Measurements from ENCODE around the gene CDH12.
"Not testable (repeated sequence)": the region's sequence is repeated elsewhere in the genome, so short reads cannot be mapped to it uniquely, and the experiment has no call there.

CDH12 gene

DNA sequence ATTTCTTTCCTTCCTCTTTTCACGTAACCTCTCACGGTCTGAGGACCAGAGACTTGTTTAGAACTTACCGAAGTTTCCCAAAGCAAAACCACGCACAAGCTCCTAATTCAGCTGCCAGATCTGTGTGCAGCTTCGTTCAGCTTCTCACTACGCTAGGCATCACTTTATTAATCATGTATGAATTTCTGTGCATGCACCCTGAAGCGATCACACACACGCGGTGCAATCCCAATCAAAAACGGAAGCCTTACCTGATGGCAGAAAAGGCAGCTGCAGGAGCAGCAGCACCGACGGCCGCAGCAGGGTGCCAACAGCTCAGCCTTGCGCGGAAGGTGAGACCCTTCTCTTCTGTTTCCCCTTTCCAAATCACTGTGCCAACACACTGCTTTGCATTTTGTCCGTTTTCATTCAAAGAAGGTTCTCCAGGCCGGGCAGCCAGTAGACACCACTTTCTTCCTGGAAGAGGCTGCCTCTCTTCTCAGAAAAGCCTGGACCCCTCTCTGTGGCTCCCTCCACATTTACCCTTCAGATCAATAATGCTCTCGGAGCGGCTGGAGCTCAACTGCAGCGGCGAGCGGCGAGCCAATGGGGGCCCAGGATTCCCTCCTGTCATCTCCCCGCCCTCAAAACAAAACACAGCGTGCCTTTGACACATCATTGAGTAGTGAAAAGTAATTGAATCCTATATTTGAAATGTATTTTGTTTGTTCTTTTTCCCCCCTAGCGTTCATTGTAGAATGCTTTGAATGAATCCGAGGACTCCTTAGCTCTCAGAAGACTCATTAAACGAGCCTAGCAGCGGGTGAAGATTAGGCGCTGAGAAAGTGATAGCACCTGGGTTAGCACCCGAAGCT lies at the start of gene CDH12:
Gene CDH12 (minus strand): TSS at position 538 of the 854 bp plus-strand sequence.
- in situ Hi-C loops (cut with HindIII; ENCODE audit: low sequenced_read_pairs), result no loop called here

DNA sequence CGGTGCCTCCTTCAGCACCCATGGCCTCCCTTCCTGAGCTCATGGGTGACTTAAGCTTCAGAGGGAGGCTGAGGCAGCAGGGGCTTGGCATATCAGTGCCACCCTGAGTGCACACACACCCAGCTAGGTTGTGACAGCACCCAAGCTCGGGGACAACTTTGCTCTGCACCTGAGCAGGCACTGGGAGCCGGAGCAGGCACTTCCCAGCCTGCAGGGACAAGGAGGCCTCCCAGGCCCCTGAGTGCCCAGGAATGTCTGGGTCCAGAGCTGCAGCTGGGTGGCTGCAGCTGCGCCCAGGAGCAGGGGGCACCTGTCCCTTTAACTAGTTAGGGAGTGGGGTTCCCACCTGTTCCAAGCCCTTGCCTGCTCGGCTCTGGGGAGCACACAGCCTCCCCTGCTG lies 48.7 kb upstream of the CDH12 start:
- in situ Hi-C loops (cut with HindIII; ENCODE audit: low sequenced_read_pairs), result no loop called here

DNA sequence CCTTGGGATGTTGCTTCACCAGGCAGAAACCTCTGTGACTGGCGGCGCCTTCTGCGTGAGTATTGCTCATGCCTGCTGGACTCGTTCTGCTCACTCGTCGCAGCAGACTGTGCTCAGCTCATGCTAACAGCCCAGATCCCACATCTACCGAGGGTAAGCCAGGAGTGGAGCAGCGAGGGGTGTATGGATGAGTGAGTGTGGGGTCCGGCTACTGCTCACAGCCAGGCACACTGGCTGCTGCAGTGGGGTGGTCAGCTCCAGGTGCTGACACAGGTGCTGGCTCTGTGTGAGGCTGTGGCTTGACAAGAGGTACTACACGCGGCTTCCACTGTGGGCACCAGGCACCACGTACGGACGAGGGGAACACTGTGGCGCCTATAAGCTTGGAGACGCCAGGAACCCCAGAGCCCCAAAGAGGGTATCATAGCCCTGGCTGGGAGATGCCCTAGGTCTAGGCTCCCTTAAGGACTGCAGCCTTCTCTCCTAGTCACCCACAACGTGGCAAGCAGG lies 47.7 kb upstream of the CDH12 start:
- in situ Hi-C loops (cut with HindIII; ENCODE audit: low sequenced_read_pairs), result no loop called here

DNA sequence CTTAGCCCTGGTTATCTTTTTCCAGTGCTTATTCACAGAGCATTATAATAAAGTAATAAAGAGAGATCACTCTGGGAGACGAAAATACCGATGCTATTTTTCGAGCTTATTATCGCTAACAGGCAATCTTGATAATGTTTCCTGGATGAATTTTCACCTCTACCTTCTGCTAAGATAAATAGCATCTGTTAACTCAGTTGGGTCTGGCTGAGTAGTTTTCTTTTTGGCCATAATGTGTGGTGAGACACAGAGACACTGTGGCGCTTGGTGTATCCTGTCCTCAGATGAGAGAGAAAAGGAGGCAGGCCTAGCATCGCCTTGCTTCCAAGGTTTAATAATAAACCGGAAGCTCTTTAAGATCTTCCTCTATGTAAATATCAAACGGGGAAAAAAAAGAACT lies 46.2 kb upstream of the CDH12 start:
- in situ Hi-C loops (cut with HindIII; ENCODE audit: low sequenced_read_pairs), result no loop called here

DNA sequence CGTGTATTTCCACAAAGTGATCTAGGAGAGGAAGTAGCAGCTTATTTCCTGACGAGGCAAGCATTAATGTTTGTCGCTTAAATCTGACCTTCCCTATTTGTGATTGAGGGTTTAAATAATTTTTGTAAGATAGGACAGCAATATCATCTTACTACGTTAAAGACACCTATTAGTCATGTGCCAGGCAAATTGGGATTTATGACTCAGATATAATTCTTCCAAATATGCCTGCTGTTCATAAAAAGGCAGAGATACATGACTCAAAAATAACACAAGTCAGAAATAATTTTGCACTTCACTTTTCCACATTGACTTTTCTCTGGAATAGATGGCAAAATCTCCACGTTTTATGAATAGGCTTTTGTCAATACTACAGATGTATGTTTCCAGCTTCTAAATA lies 43.0 kb upstream of the CDH12 start:
- in situ Hi-C loops (cut with HindIII; ENCODE audit: low sequenced_read_pairs), result no loop called here

DNA sequence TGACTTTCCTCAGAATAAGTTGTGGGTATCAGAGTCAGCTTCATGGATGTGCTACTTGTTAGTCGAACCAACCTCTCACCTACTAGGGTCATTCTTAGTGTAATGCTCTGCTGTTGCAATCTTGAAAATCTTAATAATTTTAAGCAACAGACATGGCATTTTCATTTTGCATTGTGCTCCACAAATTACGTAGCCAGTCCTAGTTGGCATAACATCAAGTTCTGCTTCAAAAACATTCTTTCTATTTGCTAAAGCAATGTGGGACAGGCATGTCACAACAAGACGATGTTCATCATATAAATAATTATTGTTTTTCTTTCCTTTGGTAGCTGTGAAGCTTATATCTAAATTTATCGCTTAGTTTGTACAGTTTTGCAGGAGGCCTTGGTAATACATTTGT lies 39.3 kb upstream of the CDH12 start:
- in situ Hi-C loops (cut with HindIII; ENCODE audit: low sequenced_read_pairs), result no loop called here

DNA sequence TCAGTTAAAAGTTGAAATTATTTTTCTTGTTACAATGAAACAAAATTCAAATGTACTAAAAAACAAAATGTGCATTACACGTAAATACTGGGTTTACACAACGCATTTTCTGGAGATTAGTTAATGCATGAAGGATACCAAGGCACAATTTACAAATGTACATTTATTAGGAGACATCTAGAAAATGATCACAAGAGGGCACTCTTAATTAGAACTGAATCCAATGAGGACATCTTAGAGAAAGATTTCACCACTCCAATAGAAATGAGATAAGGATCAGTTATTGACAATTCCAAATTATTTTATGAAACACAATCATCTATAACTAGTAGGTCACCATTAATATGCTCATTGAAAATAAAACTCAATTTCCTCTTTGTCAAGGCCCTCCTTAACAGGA lies 36.6 kb upstream of the CDH12 start:
- in situ Hi-C loops (cut with HindIII; ENCODE audit: low sequenced_read_pairs), result no loop called here

DNA sequence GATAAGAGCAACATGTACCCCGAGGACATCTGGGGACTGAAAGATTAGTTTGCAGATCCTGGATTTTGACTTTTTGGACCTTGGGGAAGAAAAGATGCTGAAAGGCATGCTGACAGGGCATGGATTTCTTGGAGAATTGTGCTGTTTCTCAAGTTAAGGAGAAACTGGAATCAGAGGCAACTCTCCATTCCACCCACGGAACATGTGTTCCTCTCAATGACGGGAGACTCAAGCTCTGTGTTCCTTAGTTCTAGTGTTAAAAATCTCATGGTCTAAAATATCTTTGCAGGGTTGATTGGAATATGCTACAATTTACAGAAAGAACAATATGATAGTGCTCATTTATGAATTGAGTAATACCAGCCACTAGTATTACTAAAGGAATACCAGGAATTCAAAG lies 34.4 kb upstream of the CDH12 start:
- in situ Hi-C loops (cut with HindIII; ENCODE audit: low sequenced_read_pairs), result no loop called here

DNA sequence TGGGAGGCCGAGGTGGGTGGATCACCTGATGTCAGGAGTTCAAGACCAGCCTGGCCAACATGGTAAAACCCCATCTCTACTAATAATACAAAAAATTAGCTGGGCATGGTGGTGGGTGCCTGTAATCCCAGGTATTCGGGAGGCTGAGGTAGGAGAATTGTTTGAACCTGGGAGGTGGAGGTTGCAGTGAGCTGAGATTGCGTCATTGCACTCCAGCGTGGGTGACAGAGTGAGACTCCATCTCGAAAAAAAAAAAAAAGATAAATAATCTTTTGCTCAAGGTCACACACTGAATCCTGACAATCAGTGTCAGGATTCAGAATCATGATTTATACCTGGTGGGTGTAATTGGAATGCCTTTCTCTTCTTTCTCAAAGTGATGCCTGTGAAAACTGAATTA lies 5.8 kb upstream of the CDH12 start:
- in situ Hi-C loops (cut with HindIII; ENCODE audit: low sequenced_read_pairs), result not testable (repeated sequence)

DNA sequence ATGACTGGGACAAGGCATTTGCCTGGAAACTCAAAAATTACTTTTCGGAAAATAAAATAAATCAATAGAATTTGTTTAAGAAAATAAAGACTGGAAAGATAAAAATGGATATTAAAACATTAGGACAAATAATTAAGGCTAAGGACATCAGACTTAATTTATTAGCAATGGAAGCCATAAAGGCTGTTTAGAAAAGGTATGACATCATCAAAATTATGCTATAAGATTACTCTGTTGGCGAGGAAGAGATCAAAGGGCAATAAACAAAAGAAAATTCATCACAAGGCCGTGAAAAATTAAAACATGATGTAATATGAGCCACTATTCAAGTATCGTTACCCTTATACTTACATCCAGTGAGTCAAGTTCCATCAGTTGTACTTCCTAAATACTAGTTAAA lies 2.7 kb upstream of the CDH12 start:
- in situ Hi-C loops (cut with HindIII; ENCODE audit: low sequenced_read_pairs), result no loop called here

DNA sequence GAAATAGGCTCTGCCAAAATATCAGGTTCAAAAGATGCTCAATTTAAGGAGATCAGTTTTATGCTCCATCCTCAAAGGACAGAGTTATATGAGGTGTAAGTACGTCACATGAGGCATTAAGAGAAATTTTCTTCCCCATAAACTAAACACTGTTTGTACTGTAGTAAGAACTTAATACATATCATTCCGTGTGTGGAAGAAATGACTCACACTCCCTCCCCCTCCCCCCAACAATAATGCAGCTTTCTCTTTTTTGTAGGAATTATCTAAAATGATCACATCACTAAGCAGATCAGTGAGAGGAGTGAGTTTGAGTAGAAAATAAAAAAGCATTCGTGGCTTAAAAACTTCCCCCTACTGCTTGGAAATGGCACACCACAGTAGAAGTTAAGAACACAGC lies 2.2 kb downstream of the CDH12 start:
- in situ Hi-C loops (cut with HindIII; ENCODE audit: low sequenced_read_pairs), result no loop called here

DNA sequence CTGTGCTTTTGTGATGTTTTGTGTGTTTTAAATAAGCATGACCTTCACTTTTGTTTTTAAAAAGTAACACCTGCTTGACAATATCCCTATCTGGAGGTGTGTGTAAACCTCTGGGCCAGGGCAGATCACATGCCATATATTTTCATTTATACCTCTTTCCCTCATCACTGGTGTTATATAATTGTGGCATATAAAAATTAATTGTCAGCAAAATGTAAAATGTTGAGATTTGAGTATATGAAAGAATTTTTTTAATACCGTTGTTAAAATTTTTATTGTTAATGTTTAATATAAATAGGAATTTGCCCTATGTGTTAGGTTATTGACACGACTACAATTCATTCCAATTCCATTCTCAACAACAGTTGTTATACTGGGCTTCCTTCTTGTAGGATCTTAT lies 6.5 kb downstream of the CDH12 start:
- in situ Hi-C loops (cut with HindIII; ENCODE audit: low sequenced_read_pairs), result no loop called here

DNA sequence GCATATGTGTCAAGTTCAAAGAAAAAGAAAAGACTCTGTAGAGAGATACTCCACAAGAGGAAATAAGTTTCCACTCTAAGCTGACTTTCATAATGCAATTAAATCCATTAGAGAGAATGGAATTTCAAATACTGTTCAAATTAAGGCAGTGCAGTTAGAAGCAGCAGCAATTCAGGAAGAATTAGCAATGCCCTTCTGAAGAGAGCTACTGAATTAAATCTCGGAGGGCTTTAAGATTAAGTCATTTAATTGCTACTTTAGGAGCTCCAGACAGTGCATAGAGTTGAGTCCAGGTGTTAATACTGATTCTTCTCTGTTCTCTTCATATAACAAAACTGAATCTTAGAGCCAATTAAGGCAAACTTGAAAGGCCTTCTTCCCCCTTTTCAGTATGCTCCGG lies 8.5 kb downstream of the CDH12 start:
- in situ Hi-C loops (cut with HindIII; ENCODE audit: low sequenced_read_pairs), result no loop called here

DNA sequence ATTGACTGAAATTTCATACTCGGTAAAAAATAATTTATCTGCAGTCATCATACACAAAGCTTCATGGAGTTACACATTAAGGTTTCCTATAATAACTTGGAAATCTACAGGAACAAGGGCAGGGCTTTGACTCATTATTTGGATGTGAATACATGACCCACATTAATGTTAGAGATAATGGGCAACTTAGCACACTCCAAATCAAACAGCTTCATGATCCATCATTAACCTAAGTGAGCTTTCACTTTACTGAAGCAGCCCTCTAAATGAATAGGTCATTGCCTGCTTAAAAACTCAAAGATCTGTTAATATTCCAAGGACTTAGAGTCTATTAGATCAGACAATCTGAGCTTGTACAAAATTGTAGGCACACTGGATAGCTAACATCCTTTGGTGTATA lies 9.0 kb downstream of the CDH12 start:
- in situ Hi-C loops (cut with HindIII; ENCODE audit: low sequenced_read_pairs), result no loop called here

DNA sequence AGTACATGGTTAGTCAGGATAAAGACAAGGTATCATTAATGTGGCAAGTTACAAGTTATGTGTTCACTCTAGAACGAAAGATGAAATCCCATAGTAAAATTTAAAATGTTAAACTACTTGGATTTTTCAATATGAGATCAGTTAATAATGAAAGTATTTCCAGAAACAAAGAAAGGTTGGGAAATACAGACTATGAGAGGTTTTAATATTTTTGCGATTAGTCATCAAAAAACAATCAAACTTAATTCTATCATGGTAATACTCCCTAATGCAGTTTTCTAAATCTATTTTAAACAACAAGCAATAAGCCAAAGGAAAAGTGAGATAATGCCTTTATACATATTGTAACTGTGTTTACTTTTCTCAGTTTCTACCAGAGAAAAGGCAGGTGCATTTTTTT lies 10.6 kb downstream of the CDH12 start:
- in situ Hi-C loops (cut with HindIII; ENCODE audit: low sequenced_read_pairs), result no loop called here

DNA sequence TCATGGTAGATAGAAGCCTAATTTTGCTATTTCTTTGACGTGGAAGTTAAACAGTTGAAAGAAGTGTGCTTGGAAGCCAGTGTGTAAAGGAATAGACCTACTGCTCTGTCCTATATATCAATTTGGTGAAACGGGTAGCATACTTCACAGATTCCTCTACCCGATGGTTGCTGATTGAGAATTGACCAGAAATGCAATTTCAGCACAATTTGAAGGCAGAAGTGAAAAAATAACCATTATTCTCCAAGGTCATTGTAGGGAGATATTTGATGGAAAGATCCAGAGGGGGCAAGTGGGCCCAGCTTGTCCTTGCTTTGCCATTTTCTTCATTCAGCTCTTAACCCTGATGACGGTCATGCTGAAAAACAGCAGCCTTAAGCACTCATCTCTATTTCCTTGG lies 15.3 kb downstream of the CDH12 start:
- in situ Hi-C loops (cut with HindIII; ENCODE audit: low sequenced_read_pairs), result no loop called here

DNA sequence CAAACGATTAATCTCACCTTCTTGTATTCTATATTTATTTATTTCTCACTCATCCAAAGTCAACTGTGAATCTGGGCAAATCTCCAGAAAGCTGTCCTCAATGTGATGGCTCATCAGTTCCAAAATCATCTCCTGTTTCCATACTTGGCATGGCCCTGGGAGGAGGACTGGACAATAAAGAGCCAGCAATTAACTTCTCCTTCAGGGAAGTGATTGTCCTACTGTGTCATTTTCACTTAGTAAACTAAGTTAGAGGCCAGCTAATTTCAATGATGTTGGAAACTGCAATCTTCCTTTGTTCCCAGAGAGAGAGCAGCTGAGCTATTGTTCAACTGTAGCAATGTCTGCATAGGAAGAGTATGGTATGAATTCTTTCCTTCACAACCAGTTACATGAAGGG lies 17.5 kb downstream of the CDH12 start:
- in situ Hi-C loops (cut with HindIII; ENCODE audit: low sequenced_read_pairs), result no loop called here

DNA sequence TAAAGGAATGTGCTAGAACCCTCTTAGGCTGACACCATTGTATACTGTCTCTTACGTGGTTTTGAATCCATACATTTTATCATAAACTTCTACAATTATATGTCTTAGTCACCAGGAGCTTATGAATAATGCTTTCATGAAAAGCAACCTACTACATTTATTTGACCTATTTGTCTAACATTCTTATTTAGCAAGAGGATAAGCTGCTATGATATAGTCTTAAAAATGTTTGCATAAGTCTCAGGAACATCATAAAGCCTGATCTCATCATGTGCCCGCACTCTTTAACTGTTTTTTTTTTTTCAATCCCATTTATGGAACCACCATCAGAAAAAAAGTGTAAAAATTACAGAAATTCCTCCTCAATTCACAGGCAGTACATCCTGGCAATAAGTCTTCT lies 59.7 kb downstream of the CDH12 start:
- in situ Hi-C loops (cut with HindIII; ENCODE audit: low sequenced_read_pairs), result no loop called here

DNA sequence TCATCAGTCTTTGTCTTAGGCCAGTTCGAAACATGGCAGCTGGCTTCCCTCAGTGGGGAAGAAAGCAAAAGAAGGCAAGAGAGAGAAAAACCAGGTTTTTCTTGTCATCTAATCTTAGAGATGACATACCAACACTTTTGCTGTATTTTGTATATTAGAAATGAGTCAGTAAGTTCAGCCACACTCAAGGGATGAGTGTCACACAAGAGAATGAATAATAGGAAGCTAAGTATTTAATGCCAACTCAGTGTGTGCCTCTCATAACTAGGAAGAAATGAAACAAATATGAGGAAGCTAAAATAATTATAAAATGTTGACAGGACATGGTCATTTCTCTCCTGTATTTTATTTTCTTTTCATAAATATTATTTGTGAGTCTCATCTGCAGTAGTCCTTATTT lies 65.3 kb downstream of the CDH12 start:
- in situ Hi-C loops (cut with HindIII; ENCODE audit: low sequenced_read_pairs), result no loop called here

DNA sequence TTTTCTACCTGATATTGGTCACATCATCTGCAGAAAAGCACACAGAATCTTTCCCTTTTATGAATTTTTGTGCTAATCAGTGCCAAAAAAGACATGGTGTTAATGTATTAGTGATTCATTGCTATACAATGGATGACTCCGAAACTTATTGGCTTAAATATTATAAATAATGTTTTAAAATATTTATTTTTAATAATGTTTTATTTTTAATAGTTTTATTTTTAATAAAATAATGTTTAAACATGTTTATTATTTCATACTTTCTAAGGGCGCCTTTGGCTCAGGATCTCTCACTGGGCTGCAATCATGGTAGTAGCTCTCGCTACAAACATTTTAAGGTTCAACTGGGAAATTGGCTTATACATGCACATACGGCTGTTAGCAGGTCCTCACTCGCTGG lies 65.7 kb downstream of the CDH12 start:
- in situ Hi-C loops (cut with HindIII; ENCODE audit: low sequenced_read_pairs), result no loop called here

DNA sequence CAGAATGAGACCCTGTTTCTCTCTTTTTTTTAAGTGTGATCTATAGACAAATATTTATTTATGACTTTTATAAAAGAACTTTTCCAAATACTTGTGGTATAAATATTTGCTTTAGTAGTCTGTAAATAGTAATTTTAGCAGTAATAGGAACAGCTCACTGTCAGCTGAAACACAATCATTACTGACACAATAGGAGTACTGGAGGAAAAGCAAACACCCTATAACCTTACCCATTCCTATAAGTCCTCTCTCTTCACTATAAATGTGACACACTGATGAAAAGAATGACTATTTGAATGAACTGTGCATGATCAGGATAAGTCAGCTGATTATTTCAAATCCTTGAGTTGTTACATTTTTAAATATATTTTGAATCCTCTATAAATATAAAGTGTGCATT lies 72.4 kb downstream of the CDH12 start:
- in situ Hi-C loops (cut with HindIII; ENCODE audit: low sequenced_read_pairs), result no loop called here

DNA sequence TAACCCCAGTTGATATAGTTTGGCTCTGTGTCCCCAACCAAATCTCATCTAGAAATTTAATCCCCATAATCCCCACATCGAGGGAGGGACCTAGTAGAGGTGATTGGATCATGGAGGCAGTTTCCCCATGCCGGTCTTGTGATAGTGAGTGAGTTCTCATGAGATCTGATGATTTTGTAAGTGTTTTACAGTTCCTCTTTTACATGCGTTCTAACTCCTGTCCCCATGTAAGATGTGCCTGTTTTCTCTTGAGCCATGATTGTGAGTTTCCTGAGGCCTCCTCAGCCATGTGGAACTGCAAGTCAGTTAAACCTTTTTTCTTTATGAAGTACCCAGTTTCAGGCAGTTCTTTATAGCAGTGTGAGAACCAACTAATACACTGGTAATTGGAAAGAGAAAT lies 73.6 kb downstream of the CDH12 start:
- in situ Hi-C loops (cut with HindIII; ENCODE audit: low sequenced_read_pairs), result no loop called here

DNA sequence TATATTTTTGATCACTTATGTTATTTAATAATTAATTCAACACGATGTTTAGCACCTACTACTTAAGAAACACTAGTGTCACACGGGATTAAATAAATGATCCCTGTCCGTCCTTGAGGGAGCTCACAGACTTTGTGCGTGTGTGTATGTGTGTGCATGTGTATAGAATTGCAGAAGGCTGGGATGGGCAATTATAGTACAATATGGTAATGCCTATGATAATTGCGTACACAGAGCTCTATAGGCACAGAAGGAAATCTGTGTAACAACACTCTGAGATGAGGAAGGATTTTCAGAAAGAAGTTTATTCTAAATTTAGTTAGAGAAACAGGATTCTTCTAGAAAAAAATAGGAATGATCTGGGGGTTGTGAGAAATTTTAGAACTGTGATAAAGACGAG lies 76.9 kb downstream of the CDH12 start:
- in situ Hi-C loops (cut with HindIII; ENCODE audit: low sequenced_read_pairs), result no loop called here

Data from DLD1 (cell line).